Activated naive CD8-positive, alpha-beta T cell treated with anti-CD3 and anti-CD28 coated beads for 36 hours (primary cell): Measurements from ENCODE around the gene COQ5. TPM values are rescaled to one million over a fixed set of nuclear protein-coding genes. Genes with fewer than 3 reads are reported as not detected.
A peak's percentile ranks its signal among the peaks of the same experiment; 100 is the strongest.

Experiments used
- DNase-seq: peaks from one replicate; pipeline ENCODE4 v3.0.0; 2021
- H3K27ac Mint-ChIP-seq: one replicate; pipeline ENCODE4 v1.8.0; 2022; ENCODE audit warnings: mild to moderate bottlenecking, moderate library complexity, mixed read lengths
- H3K27me3 Mint-ChIP-seq: one replicate; pipeline ENCODE4 v1.8.0; 2022; ENCODE audit warnings: mild to moderate bottlenecking, mixed read lengths
- H3K36me3 Mint-ChIP-seq: one replicate; pipeline ENCODE4 v1.8.0; 2021; ENCODE audit warnings: mild to moderate bottlenecking, mixed read lengths
- H3K4me1 Mint-ChIP-seq: one replicate; pipeline ENCODE4 v1.8.0; 2021; ENCODE audit warnings: mixed read lengths
- H3K4me3 Mint-ChIP-seq: one replicate; pipeline ENCODE4 v1.8.0; 2022; ENCODE audit warnings: mild to moderate bottlenecking, moderate library complexity, mixed read lengths
- H3K9me3 Mint-ChIP-seq: one replicate; pipeline ENCODE4 v1.8.0; 2022; ENCODE audit warnings: mixed read lengths
- total RNA-seq, 2 experiments: library from RNA; stranded (reverse); gene quantifications; one replicate each; pipeline ENCODE4 v1.2.3, GENCODE V29; 2021

The COQ5 gene
- total RNA-seq, 2 experiments from 2014 or later, result 35.0 to 35.6 TPM

DNA sequence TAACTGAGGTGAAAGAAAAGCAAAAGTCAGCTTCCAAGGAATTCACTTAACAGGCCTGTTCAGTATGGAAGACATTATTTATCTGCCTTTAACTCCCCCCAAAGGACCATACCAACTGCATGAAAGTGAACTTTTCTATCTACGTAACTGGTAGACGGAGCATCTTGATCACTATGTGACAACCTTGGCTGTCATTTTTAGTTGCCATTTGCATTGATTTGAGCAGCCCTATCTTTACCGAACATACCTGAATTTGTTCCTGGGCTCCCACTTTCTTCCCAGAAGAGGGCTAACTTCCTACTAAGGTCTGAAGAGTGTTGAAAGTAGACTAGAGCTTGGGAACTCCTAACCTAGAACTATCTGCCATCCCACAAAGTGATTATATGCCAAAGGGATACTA is 68.8 kb downstream of the COQ5 start:
- no peak for DNase-seq
- H3K4me3 Mint-ChIP-seq, result no peak overlapping the region
- H3K9me3 Mint-ChIP-seq, result no peaks in the 10 kb centered on the region
- peaks cover 9% of the 10 kb centered on the region for H3K4me1 Mint-ChIP-seq
- H3K36me3 Mint-ChIP-seq, result peaks cover 24% of the 10 kb centered on the region
- no peaks in the 10 kb centered on the region for H3K27me3 Mint-ChIP-seq
- H3K27ac Mint-ChIP-seq, result peak overlapping the region; percentile 35

GRCh38 chr12:120457133-120457532 is 71.8 kb downstream of the COQ5 start:
- H3K27ac Mint-ChIP-seq, result peak overlapping the region; percentile 21

GRCh38 chr12:120455302-120455701 is 73.7 kb downstream of the COQ5 start:
- no peak overlapping the region for H3K4me3 Mint-ChIP-seq
- DNase-seq, result no peak
- H3K27me3 Mint-ChIP-seq, result no peaks in the 10 kb centered on the region
- H3K9me3 Mint-ChIP-seq, result no peaks in the 10 kb centered on the region
- peaks cover 26% of the 10 kb centered on the region for H3K36me3 Mint-ChIP-seq
- no peak overlapping the region for H3K27ac Mint-ChIP-seq
- peaks cover 3% of the 10 kb centered on the region for H3K4me1 Mint-ChIP-seq

More at GRCh38 chr12:120457133-120457532, 71.8 kb downstream of the COQ5 start:
- Mint-ChIP-seq H3K9me3 (no peaks in the 10 kb centered on the region), H3K27me3 (no peaks in the 10 kb centered on the region), H3K4me3 (no peak overlapping the region), H3K4me1 (peaks cover 3% of the 10 kb centered on the region), H3K36me3 (peaks cover 27% of the 10 kb centered on the region)
- no peak for DNase-seq

DNA sequence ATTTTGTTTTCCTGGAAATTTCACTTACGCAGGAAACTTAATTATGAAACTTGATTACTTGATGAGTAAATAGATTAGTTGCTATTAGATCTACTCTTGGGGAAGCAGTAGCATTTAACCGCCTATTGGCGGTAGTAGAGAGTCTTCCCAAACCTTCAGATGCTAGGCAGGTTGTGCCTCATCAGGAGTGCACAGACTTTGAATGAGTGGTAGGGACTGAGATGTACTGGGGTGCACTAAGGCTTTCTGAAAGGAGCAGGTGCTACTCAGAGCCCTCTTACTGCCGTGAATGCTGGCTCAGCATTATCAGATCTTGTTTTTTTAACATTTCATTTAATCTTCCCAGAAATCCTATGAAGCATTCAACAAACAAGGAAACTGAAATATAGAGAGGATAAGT is 75.0 kb downstream of the COQ5 start:
- Mint-ChIP-seq H3K27ac (peak overlapping the region; percentile 48), H3K4me3 (no peak overlapping the region), H3K36me3 (peaks cover 27% of the 10 kb centered on the region), H3K9me3 (no peaks in the 10 kb centered on the region), H3K27me3 (no peaks in the 10 kb centered on the region), H3K4me1 (peaks cover 6% of the 10 kb centered on the region)
- no peak for DNase-seq

Other genes starting within 250 kb of the COQ5 start
- 1,000 to 10,000 TPM; 1,075 to 1,133 TPM for gene RNU4-2, start 237.3 kb downstream of the COQ5 start, total RNA-seq
- gene RNU4-1, start 235.9 kb downstream of the COQ5 start, total RNA-seq, result 100 to 1,000 TPM; 768 to 829 TPM
- 1 to 10 TPM; 1.9 to 2.1 TPM for gene SIRT4, start 226.8 kb downstream of the COQ5 start, total RNA-seq
- not detected for gene PLA2G1B, start 201.4 kb downstream of the COQ5 start, total RNA-seq
- gene MSI1, start 160.0 kb downstream of the COQ5 start, total RNA-seq, result 1 to 10 TPM in 1 of 2 experiments, under 1 TPM in 1; 0.60 to 1.7 TPM
- gene COX6A1, start 91.0 kb downstream of the COQ5 start, total RNA-seq, result 100 to 1,000 TPM; 449 to 455 TPM
- 10 to 100 TPM; 64.2 to 64.6 TPM for gene TRIAP1, start 82.8 kb downstream of the COQ5 start, total RNA-seq
- gene GATC, start 82.7 kb downstream of the COQ5 start, total RNA-seq, result 10 to 100 TPM; 25.0 to 30.5 TPM
- gene SRSF9, start 59.4 kb downstream of the COQ5 start, total RNA-seq, result 100 to 1,000 TPM; 288 to 292 TPM
- gene DYNLL1, start 33.0 kb downstream of the COQ5 start, total RNA-seq, result 100 to 1,000 TPM; 214 to 226 TPM
- 100 to 1,000 TPM; 142 to 164 TPM for gene RNF10, start 5.2 kb upstream of the COQ5 start, total RNA-seq
- gene POP5, start 52.2 kb upstream of the COQ5 start, total RNA-seq, result 10 to 100 TPM; 60.0 to 61.9 TPM
- gene CABP1, start 111.5 kb upstream of the COQ5 start, total RNA-seq, result 1 to 10 TPM in 1 of 2 experiments, under 1 TPM in 1; 0.94 to 2.0 TPM
- gene MLEC, start 158.0 kb upstream of the COQ5 start, total RNA-seq, result 10 to 100 TPM; 93.1 to 99.5 TPM
- gene UNC119B, start 181.3 kb upstream of the COQ5 start, total RNA-seq, result 10 to 100 TPM; 24.1 to 25.5 TPM
- gene ACADS, start 196.7 kb upstream of the COQ5 start, total RNA-seq, result 10 to 100 TPM; 11.4 to 13.4 TPM